ENCODE results near the gene CNOT2. TPM values are rescaled to one million over a fixed set of nuclear protein-coding genes. Genes with fewer than 3 reads are reported as not detected.
A peak's percentile ranks its signal among the peaks of the same experiment; 100 is the strongest.

The CNOT2 gene, protein sequence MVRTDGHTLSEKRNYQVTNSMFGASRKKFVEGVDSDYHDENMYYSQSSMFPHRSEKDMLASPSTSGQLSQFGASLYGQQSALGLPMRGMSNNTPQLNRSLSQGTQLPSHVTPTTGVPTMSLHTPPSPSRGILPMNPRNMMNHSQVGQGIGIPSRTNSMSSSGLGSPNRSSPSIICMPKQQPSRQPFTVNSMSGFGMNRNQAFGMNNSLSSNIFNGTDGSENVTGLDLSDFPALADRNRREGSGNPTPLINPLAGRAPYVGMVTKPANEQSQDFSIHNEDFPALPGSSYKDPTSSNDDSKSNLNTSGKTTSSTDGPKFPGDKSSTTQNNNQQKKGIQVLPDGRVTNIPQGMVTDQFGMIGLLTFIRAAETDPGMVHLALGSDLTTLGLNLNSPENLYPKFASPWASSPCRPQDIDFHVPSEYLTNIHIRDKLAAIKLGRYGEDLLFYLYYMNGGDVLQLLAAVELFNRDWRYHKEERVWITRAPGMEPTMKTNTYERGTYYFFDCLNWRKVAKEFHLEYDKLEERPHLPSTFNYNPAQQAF
- total RNA-seq, result 115 and 120 TPM in 2 replicates
- 149 TPM for total RNA-seq (2013)
- polyA plus RNA-seq, result 65.0 and 78.0 TPM in 2 replicates
- 129 and 139 TPM in 2 replicates for polyA minus RNA-seq

DNA sequence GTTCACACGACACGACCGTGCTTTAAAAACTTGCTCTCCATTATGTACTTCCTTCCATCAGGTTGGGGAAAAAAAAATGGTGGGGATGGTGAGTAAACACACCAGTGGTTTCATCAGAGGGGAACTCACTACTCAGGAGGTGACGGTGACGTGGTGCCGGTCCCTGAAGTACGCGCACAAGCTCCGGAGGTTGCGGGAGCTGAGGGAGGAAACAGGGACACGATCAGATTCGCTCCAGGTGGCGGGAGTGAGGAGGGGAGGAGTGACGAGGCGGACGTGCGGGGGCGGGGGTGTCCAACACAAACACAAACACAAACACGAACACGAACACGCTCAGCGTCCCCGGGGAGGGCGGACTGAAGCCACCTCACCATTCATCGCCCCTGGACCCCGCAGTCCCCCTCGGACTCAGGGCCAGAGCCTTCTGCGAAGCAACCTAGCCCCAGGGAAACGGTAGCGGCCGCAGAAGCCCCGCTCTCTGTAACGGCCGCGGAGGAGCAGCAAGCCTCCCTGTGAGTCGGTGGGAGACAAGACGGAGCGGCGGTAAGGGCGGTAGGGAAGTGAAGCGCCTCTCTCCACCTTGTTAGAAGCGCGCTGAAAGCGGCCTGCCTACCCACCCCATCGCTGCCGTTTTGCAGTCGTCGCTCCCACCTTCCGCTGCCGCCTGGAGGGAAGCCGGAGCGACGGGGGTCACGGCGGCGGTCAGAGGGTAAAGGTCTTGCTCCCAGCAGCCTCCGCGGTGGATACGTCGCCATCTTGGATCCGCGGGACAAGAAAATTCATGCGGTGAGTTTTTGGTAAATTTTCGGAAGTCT lies at the start of gene CNOT2:
CNOT2 (plus strand) TSS at position 739 of the 815 bp plus-strand sequence. CDS start 34,794 bp downstream, outside the sequence.
- Mint-ChIP-seq H3K4me1 (peaks cover 57% of the 10 kb centered on the region), H3K27ac (peak within 1 kb of the TSS; percentile 97), H3K4me3 (peak within 1 kb of the TSS; percentile 96), H3K27me3 (no peaks in the 10 kb centered on the region), H3K9me3 (ENCODE audit: insufficient read depth) (no peaks in the 10 kb centered on the region)
- POLR2A ChIA-PET, result interaction anchor here (0.6 to 1.2 kb wide), 2 partner anchors 337 to 1435 kb away, joined by 3 to 7 read pairs; partner anchors contain the start of gene MDM2
- Histone ChIP-seq H3K27ac (ENCODE audit: low read length in 2 of 2) (peak within 1 kb of the TSS; percentile 95 to 98), H2AFZ (ENCODE audit: insufficient read depth, low read depth, low read length, poor library complexity, severe bottlenecking) (peak within 1 kb of the TSS; percentile 90), H4K20me1 (ENCODE audit: control insufficient read depth, insufficient read depth, low read length, poor library complexity, severe bottlenecking) (no peaks in the 10 kb centered on the region), H3K4me2 (replicated peaks; ENCODE audit: low read depth, low read length, poor library complexity, severe bottlenecking) (peak within 1 kb of the TSS; percentile 89), H3K27me3 (replicated peaks in 1 of 4; ENCODE audit: control extremely low read depth in 1 of 4, control insufficient read depth in 3 of 4, insufficient read depth in 4 of 4, low read length in 3 of 4) (no peaks in the 10 kb centered on the region), H3K36me3 (replicated peaks in 1 of 2; ENCODE audit: control extremely low read depth in 1 of 2, control insufficient read depth in 1 of 2, extremely low read depth in 1 of 2, insufficient read depth in 2 of 2, low read length in 1 of 2) (peaks cover 0 to 22% of the 10 kb centered on the region in 2 experiments), H3K4me1 (ENCODE audit: control insufficient read depth in 2 of 2, insufficient read depth in 2 of 2, low read length in 2 of 2) (peaks cover 20 to 33% of the 10 kb centered on the region in 2 donors), H3K9ac (ENCODE audit: low read length) (peak within 1 kb of the TSS; percentile 91), H3K4me3 (ENCODE audit: control extremely low read depth in 1 of 5, extremely low read depth in 1 of 5, insufficient read depth in 1 of 5, low read depth in 2 of 5, low read length in 4 of 5) (peak within 1 kb of the TSS; percentile 75 to 92 (median 85)), H3K9me3 (ENCODE audit: control extremely low read depth in 1 of 3, control insufficient read depth in 2 of 3, insufficient read depth in 1 of 3, low read length in 2 of 3) (no peaks in the 10 kb centered on the region), H3K79me2 (ENCODE audit: control insufficient read depth, insufficient read depth, low read length) (peaks cover 71% of the 10 kb centered on the region)
- no peak for TF ChIP-seq EZH2 (IDR thresholded peaks at IDR 0.05; ENCODE audit: borderline replicate concordance, insufficient read depth, low read depth, low read length, poor library complexity, severe bottlenecking)
- TF ChIP-seq, protein P1, sequence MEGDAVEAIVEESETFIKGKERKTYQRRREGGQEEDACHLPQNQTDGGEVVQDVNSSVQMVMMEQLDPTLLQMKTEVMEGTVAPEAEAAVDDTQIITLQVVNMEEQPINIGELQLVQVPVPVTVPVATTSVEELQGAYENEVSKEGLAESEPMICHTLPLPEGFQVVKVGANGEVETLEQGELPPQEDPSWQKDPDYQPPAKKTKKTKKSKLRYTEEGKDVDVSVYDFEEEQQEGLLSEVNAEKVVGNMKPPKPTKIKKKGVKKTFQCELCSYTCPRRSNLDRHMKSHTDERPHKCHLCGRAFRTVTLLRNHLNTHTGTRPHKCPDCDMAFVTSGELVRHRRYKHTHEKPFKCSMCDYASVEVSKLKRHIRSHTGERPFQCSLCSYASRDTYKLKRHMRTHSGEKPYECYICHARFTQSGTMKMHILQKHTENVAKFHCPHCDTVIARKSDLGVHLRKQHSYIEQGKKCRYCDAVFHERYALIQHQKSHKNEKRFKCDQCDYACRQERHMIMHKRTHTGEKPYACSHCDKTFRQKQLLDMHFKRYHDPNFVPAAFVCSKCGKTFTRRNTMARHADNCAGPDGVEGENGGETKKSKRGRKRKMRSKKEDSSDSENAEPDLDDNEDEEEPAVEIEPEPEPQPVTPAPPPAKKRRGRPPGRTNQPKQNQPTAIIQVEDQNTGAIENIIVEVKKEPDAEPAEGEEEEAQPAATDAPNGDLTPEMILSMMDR (IDR thresholded peaks at IDR 0.05), result no peak
- intact Hi-C loops (cut with micrococcal nuclease), result loop anchor here (1.0 to 5.0 kb wide), 8 partner anchors 17 to 1420 kb away; partner anchors contain the start of genes CCT2, FRS2, KCNMB4 and RAB3IP
- peak; percentile 93 for DNase-seq
- CTCF ChIA-PET, result no interaction called here
- under 1% methylated on average over 46 of the region's 64 CpGs for WGBS (ENCODE audit: insufficient coverage)
- ATAC-seq (ENCODE audit: low read depth), result peak; percentile 88

All from B cell (primary cell).